Left colon (tissue), 2 donors: ENCODE measurements around the gene TSPAN12. TPM values are rescaled to one million over a fixed set of nuclear protein-coding genes. Genes with fewer than 3 reads are reported as not detected.

Experiments used
- ATAC-seq: fragments of 200-7000 bp; cut with Tn5 transposase; one replicate; pipeline ENCODE4 v1.9.1; 2020; ENCODE audit warnings: mild to moderate bottlenecking, moderate library complexity
- DNase-seq, 2 donors: peaks; one replicate each; pipeline ENCODE4 v3.0.0-alpha.2; 2020
- intact Hi-C, 2 donors: fragments of 100-400 bp; cut with DNase I in 1 of 2; cut with micrococcal nuclease in 1 of 2; formaldehyde crosslinking; loops; one replicate each; pipeline versions ENCODE4 v1.11.2 to v1.14.0; 2022; cut with DNase I, micrococcal nuclease
- total RNA-seq, 2 donors: library from RNA; stranded (reverse); fragmentation: NEBNext Ultra II Directional; extraction: Animal tissue kit (Norgen Biotek cat#: 25700); gene quantifications; one replicate each; pipeline ENCODE4 v1.2.1, GENCODE V29; 2021
- donor health status: DM: no; HTN: no; CAD: no.
- donor health status: DM: yes; HTN: yes; CAD: no.

The TSPAN12 gene
- total RNA-seq, 2 donors from 2014 or later, result 30.3 to 32.1 TPM

GRCh38 chr7:120814253-120814939, 43.5 kb downstream of the TSPAN12 start:
- ATAC-seq, result no peak
- no peak for DNase-seq
- intact Hi-C loops, result no loop called here

- no peak for DNase-seq
- intact Hi-C loops, result no loop called here
- no peak for ATAC-seq
Measured at GRCh38 chr7:120813546-120814252, 44.2 kb downstream of the TSPAN12 start.

- intact Hi-C loops, result no loop called here
- no peak for ATAC-seq
- no peak for DNase-seq
Measured at GRCh38 chr7:120813089-120813488, 44.9 kb downstream of the TSPAN12 start.

- ATAC-seq (no peak), DNase-seq (no peak)
- intact Hi-C loops, result loop anchor here in 1 of 2 donors (5.0 to 10.0 kb wide), 2 partner anchors 133 to 296 kb away; no protein-coding TSS in a partner anchor
Measured at GRCh38 chr7:120809260-120809659, 48.7 kb downstream of the TSPAN12 start.

- ATAC-seq, result no peak
- intact Hi-C loops, result loop anchor here in 1 of 2 donors (5.0 to 10.0 kb wide), 2 partner anchors 135 to 297 kb away; no protein-coding TSS in a partner anchor
- DNase-seq, result no peak
Measured at GRCh38 chr7:120807390-120807789, 50.6 kb downstream of the TSPAN12 start.

GRCh38 chr7:120806669-120807068, 51.3 kb downstream of the TSPAN12 start:
- intact Hi-C loops, result loop anchor here in 1 of 2 donors (5.0 to 10.0 kb wide), 2 partner anchors 136 to 298 kb away; no protein-coding TSS in a partner anchor
- DNase-seq (no peak), ATAC-seq (no peak)

DNA sequence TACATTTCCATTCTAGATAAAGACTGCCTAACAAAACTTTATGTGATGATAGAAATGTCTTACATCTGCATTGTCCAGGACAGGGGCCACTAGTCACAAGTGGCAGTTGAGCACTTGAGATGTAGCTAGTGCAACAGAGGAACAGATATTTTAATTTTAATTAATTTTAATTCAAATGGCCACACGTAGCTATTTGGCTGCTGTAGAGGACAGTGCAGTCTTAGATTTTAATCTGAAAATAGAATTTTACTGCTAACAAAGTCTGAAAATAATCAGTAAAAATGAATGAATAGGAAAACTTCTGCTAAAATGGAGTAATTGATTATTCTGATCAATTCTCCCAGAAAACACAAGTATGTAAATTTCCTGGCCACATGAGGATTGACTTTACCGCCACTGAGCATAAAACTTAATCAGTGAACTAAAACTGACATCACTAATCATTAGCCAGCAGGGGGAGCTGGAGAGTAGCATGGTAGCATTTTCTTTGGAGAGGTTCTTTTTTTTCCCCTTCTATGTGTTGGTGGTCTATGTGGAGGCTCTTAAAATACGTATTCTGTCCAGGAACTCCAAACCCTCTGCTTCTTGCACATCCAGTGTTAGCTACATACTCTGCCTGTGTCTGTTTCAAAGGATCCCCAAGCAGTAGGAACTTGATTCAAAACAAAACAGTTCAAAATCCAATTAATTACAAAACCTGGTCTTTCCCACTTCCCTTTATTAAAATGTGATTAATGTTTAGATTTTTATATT, 52.1 kb downstream of the TSPAN12 start:
- peak in 1 of 2 donors; percentile 53 for DNase-seq
- intact Hi-C loops, result loop anchor here in 1 of 2 donors (5.0 to 10.0 kb wide), 2 partner anchors 136 to 299 kb away; no protein-coding TSS in a partner anchor
- ATAC-seq, result peak; percentile 56

DNA sequence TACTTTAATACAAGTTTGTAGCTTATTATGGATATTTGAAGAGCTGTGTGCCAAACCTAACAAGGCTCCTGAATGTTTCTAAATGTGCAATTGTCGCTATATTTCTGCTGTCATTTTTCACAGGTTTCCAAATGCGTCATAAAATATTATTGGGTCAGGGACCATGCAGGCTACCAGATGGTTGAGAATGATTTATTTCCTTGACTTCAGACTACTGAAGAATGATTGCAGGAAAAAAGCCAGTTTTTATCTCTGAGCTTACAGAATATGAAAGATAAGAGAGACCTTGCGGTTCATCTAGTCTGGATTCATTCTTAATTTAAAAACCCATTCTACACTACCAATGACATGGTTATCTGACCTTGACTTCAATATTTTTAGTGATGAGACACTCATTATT, 55.2 kb downstream of the TSPAN12 start:
- no peak for ATAC-seq
- intact Hi-C loops, result loop anchor here in 1 of 2 donors (10.0 kb wide), 1 partner anchor 302 kb away; no protein-coding TSS in a partner anchor
- DNase-seq, result no peak

GRCh38 chr7:120799813-120800475, 58.0 kb downstream of the TSPAN12 start:
- DNase-seq (no peak), ATAC-seq (no peak)
- intact Hi-C loops, result loop anchor here in 1 of 2 donors (10.0 kb wide), 1 partner anchor 305 kb away; no protein-coding TSS in a partner anchor

DNA sequence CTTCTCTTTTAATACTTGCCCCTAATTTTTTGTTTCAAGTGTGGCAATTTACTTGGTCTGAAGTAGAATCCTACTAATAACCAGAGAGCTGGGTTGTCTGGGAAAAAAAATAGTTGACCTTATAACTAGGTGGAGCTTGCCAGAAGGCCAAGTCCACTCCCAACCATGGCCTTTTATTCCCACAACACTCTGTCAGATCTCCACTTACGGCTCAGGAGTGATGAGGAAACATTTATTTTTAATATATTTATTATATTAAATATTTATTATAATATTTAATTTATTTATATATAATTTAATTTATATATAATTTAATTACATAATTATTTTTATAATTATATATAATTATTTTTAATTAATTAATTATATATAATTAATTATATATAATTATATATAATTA, 58.8 kb downstream of the TSPAN12 start:
- intact Hi-C loops, result no loop called here
- ATAC-seq (no peak), DNase-seq (no peak)

DNA sequence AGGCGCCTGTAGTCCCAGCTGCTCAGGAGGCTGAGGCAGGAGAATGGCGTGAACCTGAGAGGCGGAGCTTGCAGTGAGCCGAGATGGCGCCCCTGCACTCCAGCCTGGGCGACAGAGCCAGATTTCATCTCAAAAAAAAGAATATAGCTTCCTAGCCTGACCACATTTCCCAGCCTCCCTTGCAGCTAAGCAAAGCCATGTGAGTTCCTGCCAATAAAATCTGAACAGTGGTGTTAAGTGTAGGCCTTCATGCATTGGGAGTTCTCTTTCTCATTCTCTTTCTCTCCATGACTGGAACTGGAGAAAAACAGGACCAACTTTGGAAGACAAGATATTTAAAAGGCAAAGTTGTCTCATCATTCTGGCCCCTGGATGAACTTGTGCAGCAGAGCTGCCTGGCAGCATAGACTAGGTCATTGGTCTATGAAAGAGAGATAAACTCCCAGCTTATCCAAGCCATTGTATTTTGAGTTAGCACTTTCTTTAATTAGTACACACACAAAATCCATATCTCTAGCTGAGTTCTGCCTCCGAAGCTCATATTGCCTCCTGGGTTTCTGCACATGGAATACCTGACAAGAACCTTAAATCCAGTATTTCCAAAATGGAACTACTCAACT, 60.8 kb downstream of the TSPAN12 start:
- DNase-seq (no peak), ATAC-seq (no peak)
- intact Hi-C loops, result no loop called here

GRCh38 chr7:120794106-120794729, 63.7 kb downstream of the TSPAN12 start:
- no peak for DNase-seq
- intact Hi-C loops, result no loop called here
- no peak for ATAC-seq

- no peak for ATAC-seq
- intact Hi-C loops, result no loop called here
- DNase-seq, result no peak
Measured at GRCh38 chr7:120793213-120793936, 64.6 kb downstream of the TSPAN12 start.

GRCh38 chr7:120792861-120793130, 65.1 kb downstream of the TSPAN12 start:
- no peak for ATAC-seq
- intact Hi-C loops, result no loop called here
- no peak for DNase-seq

GRCh38 chr7:120792091-120792860, 65.7 kb downstream of the TSPAN12 start:
- DNase-seq, result peak; percentile 58 to 84
- intact Hi-C loops, result no loop called here
- ATAC-seq, result peak; percentile 84

GRCh38 chr7:120785095-120785494, 72.8 kb downstream of the TSPAN12 start:
- ATAC-seq (no peak), DNase-seq (no peak)
- intact Hi-C loops, result no loop called here

- ATAC-seq (no peak), DNase-seq (no peak)
- intact Hi-C loops, result no loop called here
Measured at GRCh38 chr7:120783721-120784120, 74.2 kb downstream of the TSPAN12 start.
